GM06990 (cell line): ENCODE data around the gene SLC16A7.

ENCODE experiments used
- DNase-seq: peaks from one replicate; pipeline ENCODE4 v3.0.0-alpha.2; 2011; ENCODE audit not compliant: insufficient read length; ENCODE audit errors: extremely low read depth
- H3K27me3 ChIP-seq: replicated peaks from 2 replicates; pipeline ENCODE4 v1.6.0; 2011; ENCODE audit warnings: low read length; ENCODE audit not compliant: control insufficient read depth, insufficient read depth
- H3K36me3 ChIP-seq: 2 replicates; pipeline ENCODE4 v1.5.1; 2011; ENCODE audit warnings: low read length; ENCODE audit not compliant: control insufficient read depth, insufficient read depth
- H3K4me3 ChIP-seq: replicated peaks from 2 replicates; pipeline ENCODE4 v1.5.1; 2011; ENCODE audit warnings: low read depth, mild to moderate bottlenecking, control low read depth, low read length
- TF ChIP-seq, protein P1 (sequence below): IDR thresholded peaks from 2 replicates; pipeline ENCODE4 v1.5.1; 2011; ENCODE audit warnings: low read length, control low read depth, mild to moderate bottlenecking, inconsistent platforms; ENCODE audit not compliant: insufficient read depth, poor library complexity, severe bottlenecking

SLC16A7 gene

DNA sequence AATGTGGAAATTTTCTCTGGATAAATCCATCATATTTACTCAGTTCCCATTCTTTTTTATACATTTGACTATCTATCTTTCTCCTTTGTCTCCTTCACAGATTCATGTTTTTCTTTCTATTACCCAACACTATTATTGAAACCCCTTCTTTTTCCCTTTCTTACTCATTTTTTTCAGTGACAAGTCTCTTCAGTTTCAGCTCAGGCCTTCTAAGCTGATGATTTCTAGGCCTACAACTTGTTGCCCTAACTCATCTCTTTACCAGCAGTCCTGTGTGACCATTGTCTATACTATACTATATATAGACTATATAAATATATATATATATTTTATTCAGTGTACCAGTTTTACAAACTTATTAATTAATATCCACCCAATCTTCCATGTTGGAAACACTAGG is 31.8 kb downstream of the SLC16A7 start:
- Histone ChIP-seq H3K4me3 (no peak overlapping the region), H3K27me3 (no peaks in the 10 kb centered on the region), H3K36me3 (no peaks in the 10 kb centered on the region)
- TF ChIP-seq, protein P1, sequence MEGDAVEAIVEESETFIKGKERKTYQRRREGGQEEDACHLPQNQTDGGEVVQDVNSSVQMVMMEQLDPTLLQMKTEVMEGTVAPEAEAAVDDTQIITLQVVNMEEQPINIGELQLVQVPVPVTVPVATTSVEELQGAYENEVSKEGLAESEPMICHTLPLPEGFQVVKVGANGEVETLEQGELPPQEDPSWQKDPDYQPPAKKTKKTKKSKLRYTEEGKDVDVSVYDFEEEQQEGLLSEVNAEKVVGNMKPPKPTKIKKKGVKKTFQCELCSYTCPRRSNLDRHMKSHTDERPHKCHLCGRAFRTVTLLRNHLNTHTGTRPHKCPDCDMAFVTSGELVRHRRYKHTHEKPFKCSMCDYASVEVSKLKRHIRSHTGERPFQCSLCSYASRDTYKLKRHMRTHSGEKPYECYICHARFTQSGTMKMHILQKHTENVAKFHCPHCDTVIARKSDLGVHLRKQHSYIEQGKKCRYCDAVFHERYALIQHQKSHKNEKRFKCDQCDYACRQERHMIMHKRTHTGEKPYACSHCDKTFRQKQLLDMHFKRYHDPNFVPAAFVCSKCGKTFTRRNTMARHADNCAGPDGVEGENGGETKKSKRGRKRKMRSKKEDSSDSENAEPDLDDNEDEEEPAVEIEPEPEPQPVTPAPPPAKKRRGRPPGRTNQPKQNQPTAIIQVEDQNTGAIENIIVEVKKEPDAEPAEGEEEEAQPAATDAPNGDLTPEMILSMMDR = no peak
- no peak for DNase-seq

DNA sequence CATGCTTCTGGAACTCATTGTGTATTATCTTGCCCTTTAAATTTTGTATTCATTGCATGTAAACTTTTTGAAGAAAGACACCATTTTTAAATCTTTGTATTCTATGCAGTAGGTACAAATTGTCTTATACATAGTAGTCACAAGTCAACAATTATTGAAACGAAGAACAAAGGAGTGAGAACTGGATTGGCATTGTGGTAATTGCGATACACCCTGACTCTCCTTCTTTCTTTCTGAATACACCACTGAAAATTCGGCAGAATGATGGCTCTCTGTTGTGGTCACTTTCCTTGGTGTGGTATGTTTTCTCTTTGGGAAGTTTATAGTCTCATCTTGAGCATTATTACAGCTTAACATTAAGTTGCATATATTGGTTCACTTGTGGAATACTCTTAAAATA is 34.1 kb downstream of the SLC16A7 start:
- TF ChIP-seq, protein P1 = no peak
- Histone ChIP-seq H3K27me3 (no peaks in the 10 kb centered on the region), H3K36me3 (no peaks in the 10 kb centered on the region), H3K4me3 (no peak overlapping the region)
- no peak for DNase-seq

DNA sequence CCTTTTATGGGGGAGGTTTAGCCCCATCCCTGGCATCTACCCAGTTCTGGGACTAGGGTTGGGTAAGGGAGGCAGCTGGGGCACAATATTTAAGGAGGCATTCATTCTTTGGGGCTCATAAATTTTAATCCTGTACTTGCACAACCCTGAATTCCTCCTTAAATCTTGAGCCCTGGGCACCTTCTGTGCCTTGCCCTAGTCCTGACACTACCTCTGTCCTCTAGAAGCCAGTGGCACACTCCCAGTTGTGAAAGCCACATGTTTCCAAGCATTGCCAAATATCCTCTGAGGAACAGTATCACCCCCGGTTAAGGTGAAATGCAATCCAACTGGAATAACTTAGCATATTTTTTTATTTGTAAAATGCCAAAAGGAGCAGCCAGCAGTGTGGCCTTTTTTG is 36.6 kb downstream of the SLC16A7 start:
- no peak for DNase-seq
- TF ChIP-seq, protein P1 = no peak
- Histone ChIP-seq H3K4me3 (no peak overlapping the region), H3K27me3 (no peaks in the 10 kb centered on the region), H3K36me3 (no peaks in the 10 kb centered on the region)

DNA sequence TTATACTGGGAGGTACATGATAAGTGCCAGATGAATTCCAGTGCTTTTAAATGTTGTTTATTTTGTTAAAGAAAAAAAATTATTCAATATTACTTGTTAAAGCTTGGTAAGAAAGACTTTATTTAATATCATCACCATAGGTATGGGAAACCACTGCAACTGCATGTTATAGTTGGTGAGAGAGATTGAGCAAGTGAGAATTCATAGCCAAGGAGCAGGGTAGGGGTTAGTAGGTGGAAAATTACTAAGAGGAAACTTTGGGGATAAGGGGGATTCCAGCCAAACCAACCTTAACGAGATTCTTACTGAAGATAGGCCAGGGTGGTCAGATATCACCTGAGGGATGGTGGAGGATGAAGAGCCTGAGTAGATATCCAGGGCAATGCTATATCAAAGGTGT is 38.4 kb downstream of the SLC16A7 start:
- Histone ChIP-seq H3K27me3 (no peaks in the 10 kb centered on the region), H3K4me3 (no peak overlapping the region), H3K36me3 (no peaks in the 10 kb centered on the region)
- TF ChIP-seq, protein P1 = no peak
- no peak for DNase-seq

- H3K36me3 ChIP-seq = no peaks in the 10 kb centered on the region
- no peak overlapping the region; the same call in 1 of the 2 replicates for H3K4me3 ChIP-seq
- TF ChIP-seq, protein P1 = no peak
- peak; percentile 12 for DNase-seq
- no peaks in the 10 kb centered on the region for H3K27me3 ChIP-seq
Observed at GRCh38 chr12:59636945-59637691, 41.3 kb downstream of the SLC16A7 start.

DNA sequence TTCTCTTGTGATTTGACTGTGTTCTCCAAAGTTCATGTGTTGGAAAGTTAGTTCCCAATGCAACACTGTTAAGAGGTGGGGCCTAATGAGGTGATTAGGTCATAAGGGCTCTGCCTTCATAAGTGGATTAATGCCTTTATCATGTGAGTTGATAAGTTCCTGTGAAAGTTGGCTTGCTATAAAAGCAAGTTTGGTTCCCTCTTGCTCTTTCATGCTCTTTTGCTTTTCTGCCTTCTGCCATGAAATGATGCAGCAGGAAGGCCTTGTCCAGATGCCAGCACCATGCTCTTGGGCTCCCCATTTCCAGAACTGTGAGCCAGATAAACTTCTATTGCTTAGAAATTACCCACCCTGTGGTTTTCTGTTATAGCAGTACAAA is 41.9 kb downstream of the SLC16A7 start:
- H3K4me3 ChIP-seq = no peak overlapping the region
- H3K27me3 ChIP-seq = no peaks in the 10 kb centered on the region
- no peak for DNase-seq
- TF ChIP-seq, protein P1 = no peak
- no peaks in the 10 kb centered on the region for H3K36me3 ChIP-seq
